ENCODE results near the gene OSGEPL1.

OSGEPL1 gene, protein sequence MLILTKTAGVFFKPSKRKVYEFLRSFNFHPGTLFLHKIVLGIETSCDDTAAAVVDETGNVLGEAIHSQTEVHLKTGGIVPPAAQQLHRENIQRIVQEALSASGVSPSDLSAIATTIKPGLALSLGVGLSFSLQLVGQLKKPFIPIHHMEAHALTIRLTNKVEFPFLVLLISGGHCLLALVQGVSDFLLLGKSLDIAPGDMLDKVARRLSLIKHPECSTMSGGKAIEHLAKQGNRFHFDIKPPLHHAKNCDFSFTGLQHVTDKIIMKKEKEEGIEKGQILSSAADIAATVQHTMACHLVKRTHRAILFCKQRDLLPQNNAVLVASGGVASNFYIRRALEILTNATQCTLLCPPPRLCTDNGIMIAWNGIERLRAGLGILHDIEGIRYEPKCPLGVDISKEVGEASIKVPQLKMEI

DNA sequence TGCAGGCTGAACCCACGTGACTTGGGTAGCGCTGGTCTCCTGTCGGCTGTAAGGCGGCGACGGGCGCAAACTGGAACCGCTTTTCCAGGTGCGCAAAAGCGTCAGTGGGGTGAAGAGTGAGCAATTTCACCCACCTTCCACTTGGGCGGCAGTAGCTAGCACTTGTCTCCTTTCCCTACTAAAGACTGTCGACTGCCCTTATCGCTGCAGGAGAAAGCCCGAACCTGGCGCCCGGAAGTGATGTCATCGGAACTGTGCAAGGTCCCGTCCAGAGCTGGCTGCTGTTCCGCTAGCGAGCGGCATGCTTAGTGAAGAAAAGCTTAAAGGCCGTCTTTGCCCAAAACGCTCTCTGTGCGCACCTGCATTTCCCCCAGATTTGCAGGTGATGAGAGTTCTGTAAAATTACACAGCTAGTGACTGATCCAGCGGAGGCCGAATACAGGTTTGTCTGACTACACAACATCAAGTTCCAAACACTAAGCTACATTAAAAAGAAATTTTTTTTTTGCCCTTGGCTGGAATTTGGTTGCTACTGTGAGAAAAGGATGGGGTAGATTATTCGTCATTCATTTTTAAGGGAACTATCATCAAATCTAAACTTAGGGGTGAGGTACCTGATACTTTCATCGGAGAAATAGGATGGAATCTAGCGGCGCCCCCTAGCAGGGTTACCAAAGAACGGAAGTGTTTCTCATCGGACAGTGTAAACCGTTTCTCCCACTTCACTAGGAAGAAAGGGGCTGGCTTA lies at the start of gene OSGEPL1:
Gene OSGEPL1, minus strand, starts transcription at position 242 of the 748 bp plus-strand sequence. CDS start 1,152 bp downstream, outside the sequence.
- Mint-ChIP-seq H3K4me1 (peaks cover 15% of the 10 kb centered on the region), H3K27ac (peak within 1 kb of the TSS; percentile 88), H3K27me3 (no peaks in the 10 kb centered on the region), H3K9me3 (no peaks in the 10 kb centered on the region), H3K36me3 (ENCODE audit: low read depth) (peaks cover 15% of the 10 kb centered on the region), H3K4me3 (peak within 1 kb of the TSS; percentile 91)
- ATAC-seq (peak; percentile 99), DNase-seq (peak; percentile 91)

DNA sequence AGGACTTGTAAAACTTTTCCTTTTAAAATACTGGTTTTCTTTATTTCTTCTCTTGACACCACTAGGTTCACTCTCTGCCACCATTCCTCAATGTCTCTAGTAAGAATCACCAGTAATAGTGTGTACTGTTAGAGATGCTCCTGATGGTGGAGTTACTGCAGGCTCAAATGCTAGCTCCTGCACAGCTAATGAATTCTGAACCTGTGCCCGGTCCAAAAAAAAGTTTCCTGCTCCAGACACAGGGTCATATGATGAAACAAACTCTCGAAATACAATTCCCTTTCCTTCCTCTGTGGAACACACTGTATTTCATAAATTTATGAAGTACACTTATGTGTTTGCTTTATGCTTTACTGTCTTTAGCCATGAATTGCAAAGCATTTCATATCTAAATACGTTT lies 40.8 kb upstream of the OSGEPL1 start:
- Mint-ChIP-seq H3K4me1 (peaks cover 10% of the 10 kb centered on the region), H3K36me3 (ENCODE audit: low read depth) (peaks cover 26% of the 10 kb centered on the region), H3K4me3 (no peak overlapping the region), H3K9me3 (no peaks in the 10 kb centered on the region), H3K27ac (no peak overlapping the region), H3K27me3 (no peaks in the 10 kb centered on the region)
- ATAC-seq (no peak), DNase-seq (no peak)

DNA sequence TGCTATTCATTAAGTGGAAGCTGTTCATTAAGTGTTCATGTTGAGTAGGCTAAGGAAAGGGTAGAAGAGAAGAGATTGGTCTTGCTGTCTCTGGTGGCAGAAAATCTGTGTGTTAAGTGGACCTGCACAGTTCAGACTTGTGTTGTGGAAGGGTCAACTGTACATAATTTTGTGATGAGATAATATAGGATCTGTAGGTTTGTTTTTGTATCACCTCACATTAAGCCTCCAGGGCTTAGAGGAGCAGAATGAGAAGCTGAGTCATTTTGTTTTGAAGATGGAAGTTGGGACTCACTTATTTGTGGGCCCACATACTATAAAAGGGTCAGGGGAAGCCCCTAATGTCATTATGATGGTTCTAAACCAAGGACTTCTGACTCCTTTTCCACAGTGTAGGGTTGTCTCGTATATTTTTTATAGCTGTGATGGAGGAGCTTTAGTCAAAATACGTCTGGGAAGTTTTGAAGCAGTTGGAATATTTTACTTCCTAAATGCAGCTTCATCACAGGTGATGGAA lies 39.9 kb upstream of the OSGEPL1 start:
- H3K9me3 Mint-ChIP-seq: no peaks in the 10 kb centered on the region
- H3K27me3 Mint-ChIP-seq: no peaks in the 10 kb centered on the region
- peaks cover 10% of the 10 kb centered on the region for H3K4me1 Mint-ChIP-seq
- no peak for DNase-seq
- no peak overlapping the region for H3K27ac Mint-ChIP-seq
- no peak overlapping the region for H3K4me3 Mint-ChIP-seq
- peak; percentile 57 for ATAC-seq
- H3K36me3 Mint-ChIP-seq (ENCODE audit: low read depth): peaks cover 29% of the 10 kb centered on the region

DNA sequence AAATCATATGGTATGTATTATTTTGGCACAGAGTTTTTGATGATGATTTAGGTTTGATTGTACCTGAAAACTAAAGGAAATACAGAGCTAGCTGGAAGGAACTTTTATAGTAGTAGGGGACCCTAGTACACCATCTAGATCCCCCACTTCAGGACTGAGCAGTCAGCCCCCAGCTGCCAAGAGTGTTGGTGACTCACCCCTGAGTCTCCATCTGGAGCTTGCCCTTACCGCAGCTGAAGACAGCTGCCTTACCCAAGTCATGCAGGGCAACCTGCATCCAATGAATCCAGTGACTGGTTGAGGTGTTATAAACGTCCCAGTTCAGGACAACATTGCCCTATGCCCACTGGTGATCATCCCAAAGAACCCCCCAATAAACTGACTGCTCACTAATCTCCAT lies 36.9 kb upstream of the OSGEPL1 start:
- peaks cover 10% of the 10 kb centered on the region for H3K4me1 Mint-ChIP-seq
- H3K9me3 Mint-ChIP-seq: no peaks in the 10 kb centered on the region
- H3K27ac Mint-ChIP-seq: no peak overlapping the region
- no peaks in the 10 kb centered on the region for H3K27me3 Mint-ChIP-seq
- ATAC-seq (no peak), DNase-seq (no peak)
- peaks cover 37% of the 10 kb centered on the region for H3K36me3 Mint-ChIP-seq (ENCODE audit: low read depth)
- H3K4me3 Mint-ChIP-seq: no peak overlapping the region

DNA sequence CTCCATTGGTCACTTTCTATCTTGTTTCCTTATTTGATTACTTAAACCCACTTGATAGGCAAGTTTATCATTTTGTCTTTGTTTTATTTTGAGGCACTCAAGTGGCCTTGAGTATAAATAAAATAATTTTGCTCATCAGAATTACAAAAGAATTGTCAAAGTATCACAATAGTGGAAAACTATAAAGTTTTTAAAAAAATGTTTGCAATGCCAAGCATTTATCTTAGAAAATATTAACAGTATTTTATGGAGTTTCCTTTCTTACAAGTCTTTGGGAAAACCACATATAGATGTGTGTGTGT lies 36.4 kb upstream of the OSGEPL1 start:
- Mint-ChIP-seq H3K9me3 (no peaks in the 10 kb centered on the region), H3K4me1 (peaks cover 10% of the 10 kb centered on the region), H3K36me3 (ENCODE audit: low read depth) (peaks cover 42% of the 10 kb centered on the region), H3K4me3 (no peak overlapping the region), H3K27ac (no peak overlapping the region), H3K27me3 (no peaks in the 10 kb centered on the region)
- DNase-seq (no peak), ATAC-seq (no peak)

DNA sequence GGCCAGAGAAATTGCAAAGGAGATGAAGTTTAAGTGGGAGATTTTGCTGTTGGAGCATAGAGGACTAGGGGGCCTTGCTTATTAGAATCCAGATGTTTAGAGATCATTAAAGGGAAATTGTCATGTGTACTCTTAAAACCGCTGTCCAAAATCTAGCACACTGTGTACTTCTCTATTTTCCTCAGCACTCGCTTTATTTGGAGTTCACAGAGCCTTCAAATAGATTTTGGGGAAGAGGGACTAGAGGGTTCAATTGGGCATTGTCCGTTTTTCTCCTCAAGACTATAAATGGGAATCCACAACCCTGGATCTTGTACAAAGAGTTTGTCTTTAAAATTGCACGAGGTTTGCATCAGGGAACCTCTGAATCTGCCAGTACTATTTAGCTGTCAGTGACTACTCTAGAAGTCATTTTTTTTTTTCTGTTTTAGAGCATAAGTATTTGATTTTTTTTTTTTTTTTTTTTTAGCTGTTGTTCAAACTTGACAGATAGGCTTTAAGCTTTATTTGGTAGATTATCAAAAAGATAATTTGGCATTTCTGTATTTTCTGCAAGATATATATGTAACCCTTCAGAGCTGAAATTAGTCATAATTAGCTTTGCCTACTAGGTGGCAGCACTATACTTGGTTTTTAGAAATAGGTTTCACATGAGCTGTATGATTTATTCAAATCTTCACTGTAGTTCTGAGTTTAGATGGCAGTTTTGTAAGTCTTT lies 35.9 kb upstream of the OSGEPL1 start:
- ATAC-seq (peak; percentile 78), DNase-seq (no peak)
- no peaks in the 10 kb centered on the region for H3K9me3 Mint-ChIP-seq
- peaks cover 10% of the 10 kb centered on the region for H3K4me1 Mint-ChIP-seq
- peaks cover 43% of the 10 kb centered on the region for H3K36me3 Mint-ChIP-seq (ENCODE audit: low read depth)
- no peak overlapping the region for H3K4me3 Mint-ChIP-seq
- H3K27me3 Mint-ChIP-seq: no peaks in the 10 kb centered on the region
- H3K27ac Mint-ChIP-seq: no peak overlapping the region

DNA sequence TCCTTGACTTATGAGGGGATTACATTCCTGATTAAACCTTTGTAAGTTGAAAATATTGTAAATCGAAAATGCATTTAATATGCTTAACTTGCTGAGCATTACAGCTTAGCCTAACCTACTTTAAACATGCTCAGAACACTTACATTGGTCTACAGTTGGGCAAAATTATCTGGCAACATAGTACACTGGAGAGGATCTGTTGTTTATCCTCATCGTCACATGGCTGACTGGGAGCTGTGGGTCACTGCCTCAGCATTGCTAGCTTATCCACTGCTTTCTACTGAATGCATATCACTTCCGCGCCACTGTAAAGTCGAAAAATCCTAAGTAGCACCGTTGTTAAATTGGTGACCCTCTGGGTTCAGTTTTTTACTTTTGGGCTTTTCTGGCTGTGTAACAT lies 35.3 kb upstream of the OSGEPL1 start:
- H3K27ac Mint-ChIP-seq: no peak overlapping the region
- ATAC-seq: no peak

DNA sequence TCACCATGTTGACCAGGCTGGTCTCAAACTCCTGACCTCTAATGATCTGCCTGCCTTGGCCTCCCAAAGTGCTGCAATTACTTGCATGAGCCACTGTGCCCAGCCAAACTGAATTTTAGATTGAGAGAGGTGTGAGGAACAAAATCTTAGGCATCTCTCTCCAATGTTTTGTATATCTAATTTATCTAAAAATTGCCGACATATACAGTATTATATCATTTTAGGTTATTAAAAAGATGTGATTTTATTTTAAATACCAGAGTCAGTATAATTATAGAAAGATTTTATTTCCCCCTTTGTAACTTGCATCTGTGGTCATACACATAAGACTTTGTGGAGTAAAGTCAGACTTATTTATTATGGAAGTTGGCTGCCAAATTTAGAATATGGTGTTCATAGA lies 31.7 kb upstream of the OSGEPL1 start:
- no peaks in the 10 kb centered on the region for H3K9me3 Mint-ChIP-seq
- no peaks in the 10 kb centered on the region for H3K27me3 Mint-ChIP-seq
- peaks cover 39% of the 10 kb centered on the region for H3K36me3 Mint-ChIP-seq (ENCODE audit: low read depth)
- ATAC-seq: no peak
- no peak overlapping the region for H3K4me3 Mint-ChIP-seq
- no peak for DNase-seq
- no peak overlapping the region for H3K27ac Mint-ChIP-seq
- H3K4me1 Mint-ChIP-seq: peaks cover 5% of the 10 kb centered on the region

More for the DNA sequence above, 35.3 kb upstream of the OSGEPL1 start:
- Mint-ChIP-seq H3K4me3 (no peak overlapping the region), H3K4me1 (peaks cover 10% of the 10 kb centered on the region), H3K9me3 (no peaks in the 10 kb centered on the region), H3K27me3 (no peaks in the 10 kb centered on the region), H3K36me3 (ENCODE audit: low read depth) (peaks cover 45% of the 10 kb centered on the region)
- no peak for DNase-seq

DNA sequence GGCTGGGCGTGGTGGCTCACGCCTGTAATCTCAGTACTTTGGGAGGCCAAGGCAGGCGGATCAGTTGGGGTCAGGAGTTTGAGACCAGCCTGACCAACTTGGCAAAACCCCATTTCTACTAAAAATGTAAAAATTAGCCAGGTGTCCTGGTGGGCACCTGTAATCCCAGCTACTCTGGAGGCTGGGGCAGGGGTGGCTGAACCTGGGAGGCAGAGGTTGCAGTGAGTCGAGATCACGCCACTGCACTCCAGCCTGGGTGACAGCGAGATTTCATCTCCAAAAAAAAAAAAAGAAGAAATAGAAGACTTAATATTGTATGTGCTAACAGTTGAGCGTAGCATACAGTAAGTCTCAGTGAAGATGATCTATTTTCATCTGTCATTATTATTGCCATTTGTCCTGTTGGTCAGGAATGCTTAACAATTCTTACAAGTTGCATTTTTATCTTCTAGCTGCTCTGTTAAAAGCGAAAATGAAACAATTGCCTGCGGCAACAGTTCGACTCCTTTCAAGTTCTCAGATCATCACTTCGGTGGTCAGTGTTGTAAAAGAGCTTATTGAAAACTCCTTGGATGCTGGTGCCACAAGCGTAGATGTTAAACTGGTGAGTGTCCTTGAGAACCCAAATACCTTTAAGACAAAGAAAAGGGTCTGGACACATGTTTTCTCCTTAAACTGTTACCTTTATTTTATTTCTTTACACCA lies 28.9 kb upstream of the OSGEPL1 start:
- H3K4me3 Mint-ChIP-seq: peak overlapping the region; percentile 54
- no peaks in the 10 kb centered on the region for H3K27me3 Mint-ChIP-seq
- H3K27ac Mint-ChIP-seq: no peak overlapping the region
- DNase-seq: no peak
- peaks cover 42% of the 10 kb centered on the region for H3K36me3 Mint-ChIP-seq (ENCODE audit: low read depth)
- ATAC-seq: no peak
- H3K9me3 Mint-ChIP-seq: no peaks in the 10 kb centered on the region
- peaks cover 9% of the 10 kb centered on the region for H3K4me1 Mint-ChIP-seq

DNA sequence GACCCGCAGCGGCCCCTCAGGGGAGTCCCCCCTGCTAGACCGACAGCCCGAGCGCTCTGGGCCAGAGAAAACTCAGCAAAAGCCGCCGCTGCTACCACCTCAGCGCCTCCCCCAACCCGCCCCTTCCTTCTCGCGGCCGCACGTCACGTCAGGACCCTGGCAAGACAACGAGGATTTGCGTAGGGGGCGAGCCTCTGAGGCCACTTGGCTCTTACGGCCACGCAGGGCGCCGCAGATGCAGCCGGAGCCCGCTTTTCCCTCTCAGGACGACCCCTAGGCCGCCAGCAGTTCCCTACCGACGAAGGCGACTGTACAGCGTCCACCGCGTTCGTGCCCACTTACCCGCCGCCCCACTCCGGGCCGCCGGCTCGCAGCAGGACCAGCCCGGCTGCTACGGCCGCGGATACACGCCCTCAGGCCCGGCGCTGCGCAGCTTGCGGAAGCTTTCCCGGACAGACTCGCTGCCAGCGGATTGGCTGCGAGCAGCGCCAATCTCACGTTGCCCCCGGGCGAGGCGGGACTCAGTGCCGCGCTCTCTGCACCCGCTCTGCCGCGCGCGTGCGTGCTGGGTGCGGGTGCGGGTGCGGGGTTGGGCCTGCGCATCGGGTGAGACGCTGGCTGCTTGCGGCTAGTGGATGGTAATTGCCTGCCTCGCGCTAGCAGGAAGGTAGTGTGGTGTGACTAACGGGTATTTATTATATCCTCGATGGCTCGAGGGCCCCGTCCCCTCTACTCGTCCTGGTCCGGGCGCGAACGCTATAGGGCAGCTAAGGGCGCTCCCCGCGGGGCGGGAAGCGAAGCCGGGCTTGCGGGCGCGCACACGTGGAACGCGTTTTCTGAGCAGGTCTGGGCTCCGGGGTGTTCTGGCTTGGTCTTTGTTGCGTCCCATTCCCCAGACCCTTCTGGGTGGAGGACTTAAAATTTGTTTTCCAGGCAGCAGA lies 21.6 kb upstream of the OSGEPL1 start, which contains the start of the genes ORMDL1 and PMS1:
Gene ORMDL1, minus strand, starts transcription at position 413 of the 941 bp plus-strand sequence. CDS start 1,744 bp downstream, outside the sequence.
Gene PMS1, plus strand, starts transcription at position 524 of the 941 bp plus-strand sequence. CDS start 7,360 bp downstream, outside the sequence.
- H3K36me3 Mint-ChIP-seq (ENCODE audit: low read depth): peaks cover 53% of the 10 kb centered on the region
- DNase-seq (peak; percentile 95), ATAC-seq (peak; percentile 96)
- peak within 1 kb of the TSS; percentile 92 for H3K27ac Mint-ChIP-seq
- H3K27me3 Mint-ChIP-seq: no peaks in the 10 kb centered on the region
- no peaks in the 10 kb centered on the region for H3K9me3 Mint-ChIP-seq
- H3K4me1 Mint-ChIP-seq: peaks cover 55% of the 10 kb centered on the region
- H3K4me3 Mint-ChIP-seq: peak within 1 kb of the TSS; percentile 90

DNA sequence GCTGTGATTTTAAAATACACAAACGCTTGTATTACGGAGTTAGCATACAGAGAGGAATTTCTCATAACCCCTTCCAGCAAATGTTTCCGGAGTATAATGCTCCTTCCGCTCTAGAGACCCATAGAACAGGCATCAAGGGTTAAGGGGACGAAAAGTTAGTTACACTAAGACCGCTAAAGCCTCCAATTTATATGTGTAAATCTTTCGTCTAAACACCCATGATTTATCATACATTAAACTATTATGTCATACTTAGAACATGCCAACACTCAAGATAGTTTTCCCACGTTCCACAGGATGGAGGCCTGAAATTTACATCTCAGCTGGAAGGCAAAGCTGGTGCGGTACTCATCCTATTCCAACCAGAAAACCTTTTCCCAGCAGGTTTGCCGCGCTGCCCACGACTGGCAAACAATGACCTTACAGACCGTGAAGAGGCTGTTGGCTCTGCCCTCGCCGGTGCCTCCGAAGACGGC lies 20.9 kb upstream of the OSGEPL1 start:
- no peak for DNase-seq
- H3K4me3 Mint-ChIP-seq: peak overlapping the region; percentile 90
- peak overlapping the region; percentile 92 for H3K27ac Mint-ChIP-seq
- ATAC-seq: peak; percentile 22
- H3K9me3 Mint-ChIP-seq: no peaks in the 10 kb centered on the region
- H3K36me3 Mint-ChIP-seq (ENCODE audit: low read depth): peaks cover 60% of the 10 kb centered on the region
- peaks cover 58% of the 10 kb centered on the region for H3K4me1 Mint-ChIP-seq
- no peaks in the 10 kb centered on the region for H3K27me3 Mint-ChIP-seq

DNA sequence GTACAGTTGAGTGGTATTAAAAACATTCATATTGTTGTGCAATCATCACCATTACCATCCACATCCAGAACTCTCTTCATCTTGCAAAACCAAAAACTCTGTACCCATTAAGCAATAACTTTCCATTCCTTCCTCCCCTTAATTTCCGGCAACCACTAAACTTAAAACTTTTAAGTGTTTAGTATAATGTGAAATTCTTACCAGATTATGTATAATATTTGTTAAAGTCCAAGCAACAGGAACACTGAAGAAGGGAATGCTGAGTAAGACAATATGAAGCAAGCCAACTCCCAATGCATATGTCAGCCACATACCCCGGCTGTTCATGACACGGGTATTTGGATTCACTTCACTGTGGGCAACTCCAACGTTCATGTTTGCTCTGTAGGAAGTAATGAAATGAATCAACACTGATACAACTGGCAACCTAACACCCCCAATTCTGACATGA lies 19.7 kb upstream of the OSGEPL1 start:
- no peak for DNase-seq
- H3K4me1 Mint-ChIP-seq: peaks cover 56% of the 10 kb centered on the region
- peaks cover 57% of the 10 kb centered on the region for H3K36me3 Mint-ChIP-seq (ENCODE audit: low read depth)
- H3K27me3 Mint-ChIP-seq: no peaks in the 10 kb centered on the region
- no peaks in the 10 kb centered on the region for H3K9me3 Mint-ChIP-seq
- no peak for ATAC-seq
- peak overlapping the region; percentile 92 for H3K27ac Mint-ChIP-seq
- H3K4me3 Mint-ChIP-seq: peak overlapping the region; percentile 90

DNA sequence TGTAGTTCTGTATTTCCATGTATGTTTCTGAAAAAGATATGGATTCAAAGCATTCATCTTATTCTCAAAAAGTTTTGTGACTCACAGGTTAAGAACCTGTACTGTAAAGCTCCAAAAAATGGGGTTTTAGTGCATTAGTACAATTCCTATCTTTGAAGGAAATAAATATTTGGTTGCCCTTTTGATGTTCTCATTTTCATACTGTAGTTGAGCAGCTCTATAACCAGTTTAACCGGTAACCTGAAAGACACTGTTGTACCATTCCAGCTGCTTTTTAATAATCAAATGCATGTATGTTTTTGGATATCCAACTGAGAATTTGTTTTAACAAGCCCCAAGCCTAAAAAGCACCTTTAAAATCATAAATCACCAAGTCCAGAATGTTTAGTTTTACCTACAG lies 9.6 kb upstream of the OSGEPL1 start:
- H3K27me3 Mint-ChIP-seq: no peaks in the 10 kb centered on the region

More for the DNA sequence above, 9.6 kb upstream of the OSGEPL1 start:
- Mint-ChIP-seq H3K27ac (no peak overlapping the region), H3K9me3 (no peaks in the 10 kb centered on the region), H3K4me3 (no peak overlapping the region), H3K4me1 (peaks cover 2% of the 10 kb centered on the region), H3K36me3 (ENCODE audit: low read depth) (peaks cover 35% of the 10 kb centered on the region)
- DNase-seq: no peak
- no peak for ATAC-seq

Data from activated naive CD8-positive, alpha-beta T cell treated with anti-CD3 and anti-CD28 coated beads, Interleukin-2, amount 50 U/mL, for 24 hours (primary cell).